ENCODE results near the gene WDFY2. TPM values are rescaled to one million over a fixed set of nuclear protein-coding genes. Genes with fewer than 3 reads are reported as not detected.

Gene WDFY2
- total RNA-seq, 1 experiment from 2014 or later, result 26.4 TPM

- H4K20me1 ChIP-seq (ENCODE audit: control insufficient read depth, insufficient read depth, insufficient read length), result peaks cover 2% of the 10 kb centered on the region
Observed at GRCh38 chr13:51553531-51553930, 30.7 kb upstream of the WDFY2 start.

More at GRCh38 chr13:51553531-51553930, 30.7 kb upstream of the WDFY2 start:
- H4K5ac ChIP-seq (ENCODE audit: insufficient read length, low read depth, low read length), result no peak overlapping the region
- H3K4me3 Mint-ChIP-seq, result no peak overlapping the region
- H3K4me1 ChIP-seq (ENCODE audit: insufficient read depth, low read length), result peaks cover 2% of the 10 kb centered on the region; the same call in 1 of the 2 replicates
- no peak overlapping the region for H3K4ac ChIP-seq (ENCODE audit: low read depth, low read length)
- H3K14ac ChIP-seq (ENCODE audit: insufficient read depth, low read length), result no peak overlapping the region
- WGBS (ENCODE audit: extremely low coverage, insufficient read length, low lambda C conversion rate), result no CpG with 5 or more reads among the region's 2 CpGs
- no peak overlapping the region for H3K27ac ChIP-seq (ENCODE audit: insufficient read length, low read depth, low read length)
- H3K79me2 ChIP-seq (ENCODE audit: insufficient read depth, low read length), result no peaks in the 10 kb centered on the region
- H3K56ac ChIP-seq (ENCODE audit: insufficient read length, low read depth, low read length), result no peak overlapping the region
- H2AFZ ChIP-seq (ENCODE audit: low read length), result no peak overlapping the region
- no peaks in the 10 kb centered on the region for H3K9me3 Mint-ChIP-seq
- no peaks in the 10 kb centered on the region for H3K27me3 Mint-ChIP-seq (ENCODE audit: low read depth)
- no peaks in the 10 kb centered on the region; the same call in 1 of the 2 replicates for H3K27me3 ChIP-seq (ENCODE audit: insufficient read depth, low read length)
- no peak overlapping the region for H2BK20ac ChIP-seq (ENCODE audit: low read depth, low read length, poor library complexity, severe bottlenecking)
- no peak overlapping the region for H2BK12ac ChIP-seq (ENCODE audit: insufficient read length, low read depth, low read length)
- H2BK15ac ChIP-seq (ENCODE audit: low read depth, low read length), result no peak overlapping the region
- H3K23ac ChIP-seq (ENCODE audit: insufficient read length, low read depth, low read length), result no peak overlapping the region
- H3K9me3 ChIP-seq (ENCODE audit: control insufficient read depth, low read depth, low read length), result no peaks in the 10 kb centered on the region
- no peak overlapping the region for H2BK120ac ChIP-seq (ENCODE audit: low read depth, low read length, poor library complexity, severe bottlenecking)
- no peak for DNase-seq
- no peak overlapping the region for H2AK5ac ChIP-seq (ENCODE audit: insufficient read length, low read length)
- no peaks in the 10 kb centered on the region for H3K36me3 Mint-ChIP-seq (ENCODE audit: insufficient read depth in 1 of 3, low read depth in 3 of 3)
- H3T11ph ChIP-seq (ENCODE audit: low read length), result no peak overlapping the region
- H3K4me1 Mint-ChIP-seq, result peaks cover 23 to 30% of the 10 kb centered on the region in 2 experiments
- no peak overlapping the region for H3K4me2 ChIP-seq (ENCODE audit: insufficient read depth, insufficient read length, low read length)
- no peak overlapping the region for H3K9ac ChIP-seq (ENCODE audit: extremely low read depth, insufficient read length, low read length)
- TF ChIP-seq CTCF (conservative IDR thresholded peaks at IDR 0.05), result no peak
- H3K79me1 ChIP-seq (ENCODE audit: insufficient read depth, low read depth, low read length, poor library complexity, severe bottlenecking), result no peaks in the 10 kb centered on the region
- no peak overlapping the region for H2BK5ac ChIP-seq (ENCODE audit: insufficient read length, low read length)
- no peaks in the 10 kb centered on the region for H3K23me2 ChIP-seq (ENCODE audit: insufficient read length, low read depth, low read length, poor library complexity, severe bottlenecking)
- H4K91ac ChIP-seq (ENCODE audit: insufficient read length, low read depth, low read length), result no peak overlapping the region
- no peak overlapping the region for H3K18ac ChIP-seq (ENCODE audit: insufficient read length, low read depth, low read length)
- no peak overlapping the region for H3K27ac Mint-ChIP-seq
- H4K8ac ChIP-seq (replicated peaks; ENCODE audit: insufficient read length, low read depth, low read length), result no peak overlapping the region
